Mucosa of descending colon (tissue), 3 donors: ENCODE measurements around the gene CORO2A. TPM values are rescaled to one million over a fixed set of nuclear protein-coding genes. Genes with fewer than 3 reads are reported as not detected.
A peak's percentile ranks its signal among the peaks of the same experiment; 100 is the strongest.

ENCODE experiments used
- ATAC-seq: fragments of 200-7000 bp; cut with Tn5 transposase; one replicate; pipeline ENCODE4 v1.9.1; 2020; ENCODE audit warnings: mild to moderate bottlenecking, moderate library complexity
- DNase-seq, 3 donors: peaks; one replicate each; pipeline ENCODE4 v3.0.0-alpha.2; 2020
- H3K36me3 ChIP-seq: fragments of 200-600 bp; one replicate; pipeline ENCODE4 v1.8.0; 2021; ENCODE audit warnings: low read depth, mild to moderate bottlenecking
- H3K4me1 ChIP-seq: fragments of 200-600 bp; one replicate; pipeline ENCODE4 v1.8.0; 2021; ENCODE audit warnings: low read depth, mild to moderate bottlenecking
- H3K4me3 ChIP-seq: fragments of 200-600 bp; one replicate; pipeline ENCODE4 v1.8.0; 2021; ENCODE audit warnings: mild to moderate bottlenecking
- H3K9me3 ChIP-seq: fragments of 200-600 bp; one replicate; pipeline ENCODE4 v1.8.0; 2021; ENCODE audit warnings: mild to moderate bottlenecking
- CTCF ChIP-seq: fragments of 200-600 bp; IDR thresholded peaks from one replicate; pipeline ENCODE4 v1.8.0; 2022; ENCODE audit warnings: antibody characterized with exemption, mild to moderate bottlenecking
- intact Hi-C, 2 donors: fragments of 100-400 bp; cut with DNase I in 1 of 2; cut with micrococcal nuclease in 1 of 2; formaldehyde crosslinking; loops; one replicate each; pipeline versions ENCODE4 v1.11.0 to v1.11.1; 2022; cut with DNase I, micrococcal nuclease
- total RNA-seq, 3 donors: library from RNA; stranded (reverse); fragmentation: NEBNext Ultra II Directional in 2 of 3; extraction: Animal tissue kit (Norgen Biotek cat#: 25700) in 2 of 3; gene quantifications; one replicate each; pipeline versions ENCODE4 v1.2.1 to v1.2.4, GENCODE V29; 2021 to 2023
- donor health status: DM: no; HTN: no; CAD: no; lungs with moderate emphysema.
- donor health status: DM: no; HTN: no; CAD: no.
- donor health status: DM: no; HTN: yes; CAD: no.

Gene CORO2A
- total RNA-seq, 3 donors from 2014 or later: 25.8 to 56.1 (median 45.0) TPM

- DNase-seq: no peak
- intact Hi-C loops: no loop called here
- H3K36me3 ChIP-seq: no peaks in the 10 kb centered on the region
- no peak for ATAC-seq
- no peak overlapping the region for H3K4me3 ChIP-seq
- TF ChIP-seq CTCF: no peak
- peaks cover 6% of the 10 kb centered on the region for H3K4me1 ChIP-seq
- H3K9me3 ChIP-seq: no peaks in the 10 kb centered on the region
Observed at GRCh38 chr9:98201102-98201501, 8.7 kb upstream of the CORO2A start.

GRCh38 chr9:98199388-98200033 lies 7.1 kb upstream of the CORO2A start:
- Histone ChIP-seq H3K9me3 (no peaks in the 10 kb centered on the region), H3K36me3 (no peaks in the 10 kb centered on the region), H3K4me3 (no peak overlapping the region), H3K4me1 (no peaks in the 10 kb centered on the region)
- ATAC-seq (no peak), DNase-seq (no peak)
- intact Hi-C loops: no loop called here
- no peak for TF ChIP-seq CTCF

- intact Hi-C loops: no loop called here
- no peak for TF ChIP-seq CTCF
- peaks cover 5% of the 10 kb centered on the region for H3K4me1 ChIP-seq
- DNase-seq: no peak
- H3K9me3 ChIP-seq: no peaks in the 10 kb centered on the region
- ATAC-seq: no peak
- H3K36me3 ChIP-seq: no peaks in the 10 kb centered on the region
- no peak overlapping the region for H3K4me3 ChIP-seq
Observed at GRCh38 chr9:98195671-98196070, 3.2 kb upstream of the CORO2A start.

GRCh38 chr9:98193336-98193944 lies 1.0 kb upstream of the CORO2A start:
- intact Hi-C loops: no loop called here
- ATAC-seq: no peak
- peaks cover 5% of the 10 kb centered on the region for H3K4me1 ChIP-seq

GRCh38 chr9:98191671-98192502 lies 550 bp downstream of the CORO2A start:
- peak overlapping the region; percentile 48 for H3K4me3 ChIP-seq
- no peaks in the 10 kb centered on the region for H3K36me3 ChIP-seq
- intact Hi-C loops: no loop called here
- peaks cover 5% of the 10 kb centered on the region for H3K4me1 ChIP-seq
- H3K9me3 ChIP-seq: no peaks in the 10 kb centered on the region
- ATAC-seq (peak; percentile 58), DNase-seq (peak; percentile 61 to 80 (median 79))
- TF ChIP-seq CTCF: no peak

More at GRCh38 chr9:98193336-98193944, 1.0 kb upstream of the CORO2A start:
- H3K4me3 ChIP-seq: peak overlapping the region; percentile 48
- no peaks in the 10 kb centered on the region for H3K9me3 ChIP-seq
- no peaks in the 10 kb centered on the region for H3K36me3 ChIP-seq
- DNase-seq: no peak
- no peak for TF ChIP-seq CTCF
